ENCODE results near the gene NEU1. TPM values are rescaled to one million over a fixed set of nuclear protein-coding genes. Genes with fewer than 3 reads are reported as not detected.

The NEU1 gene
- total RNA-seq, 1 experiment from 2014 or later, result 15.1 TPM

DNA sequence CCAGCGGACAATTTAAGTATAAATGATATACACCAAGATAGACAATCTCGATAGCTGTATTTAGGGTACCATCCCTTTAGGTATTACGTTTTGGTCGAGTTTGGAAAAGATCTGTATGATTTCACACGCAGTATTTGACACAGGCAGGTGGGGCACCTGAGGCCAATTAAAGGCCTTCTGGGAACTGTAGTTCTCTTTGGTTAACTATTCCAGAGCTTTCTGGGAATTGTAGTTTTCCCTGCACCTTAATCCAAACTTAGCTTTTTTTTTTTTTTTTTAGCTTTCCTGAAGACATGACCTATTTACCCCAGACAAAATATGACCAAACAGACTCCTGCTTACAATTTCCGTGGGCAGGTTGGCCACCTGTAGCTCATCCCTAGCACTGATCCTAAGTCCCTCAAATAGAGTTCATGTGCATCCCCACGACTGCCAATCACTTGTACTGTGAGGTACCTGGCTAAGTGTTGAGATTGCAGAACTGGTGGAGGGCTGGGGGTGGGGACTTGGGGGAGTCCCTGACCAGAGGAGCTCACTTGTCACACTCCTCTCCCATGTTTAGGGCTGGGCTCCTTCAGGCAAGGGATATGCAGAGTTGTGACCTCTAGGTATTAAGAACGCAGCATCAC, 35.9 kb upstream of the NEU1 start:
- H3K27ac ChIP-seq (ENCODE audit: low read depth, low read length), result peak overlapping the region; percentile 76
- H3K9ac ChIP-seq (ENCODE audit: low read length), result peak overlapping the region; percentile 93
- H3K4me3 ChIP-seq (replicated peaks in 1 of 2; ENCODE audit: low read depth in 1 of 2, low read length in 2 of 2), result peak overlapping the region; percentile 82 to 98
- ChIA-PET POLR2A (interaction anchor here (0.6 to 1.7 kb wide), 6 partner anchors 35 to 241 kb away, joined by 3 to 7 read pairs (median 4); partner anchors contain the start of gene NEU1), CTCF (interaction anchor here (0.7 to 1.5 kb wide), 7 partner anchors 24 to 1570 kb away, joined by 3 to 5 read pairs (median 3); partner anchors contain the start of gene NEU1), RAD21 (ENCODE audit: low non-redundant PET in 1 of 2, low total read pairs in 2 of 2, uncharacterized antibody in 2 of 2, unreplicated experiment in 2 of 2) (interaction anchor here in 1 of 2 experiments (1.0 kb wide), 1 partner anchor 54 kb away, joined by 4 read pairs; no protein-coding TSS in a partner anchor)
- H4K20me1 ChIP-seq (ENCODE audit: insufficient read depth), result no peaks in the 10 kb centered on the region
- intact Hi-C loops (cut with micrococcal nuclease), result loop anchor here (5.0 kb wide), 1 partner anchor 231 kb away; the partner anchor contains the start of genes CSNK2B and LY6G5B
- peaks cover 12 to 34% of the 10 kb centered on the region in 2 experiments for H3K4me1 ChIP-seq (ENCODE audit: control insufficient read depth in 1 of 2, insufficient read depth in 2 of 2, low read length in 2 of 2)
- peaks cover 18% of the 10 kb centered on the region; the same call in 1 of the 2 replicates for H3K79me2 ChIP-seq (ENCODE audit: insufficient read depth, low read length)
- peak overlapping the region; percentile 46 for H2AFZ ChIP-seq (ENCODE audit: low read depth, low read length, poor library complexity, severe bottlenecking)
- peaks cover 4 to 20% of the 10 kb centered on the region in 2 experiments for H3K36me3 ChIP-seq (ENCODE audit: control insufficient read depth in 1 of 2, insufficient read depth in 2 of 2, low read length in 2 of 2)
- H3K9me3 ChIP-seq (ENCODE audit: control insufficient read depth in 1 of 2, insufficient read depth in 1 of 2, low read depth in 1 of 2, low read length in 2 of 2), result no peaks in the 10 kb centered on the region
- no peaks in the 10 kb centered on the region for H3K9me2 ChIP-seq (ENCODE audit: insufficient read depth)
- peak overlapping the region; percentile 95 for H3K4me2 ChIP-seq (ENCODE audit: low read length)
- no peaks in the 10 kb centered on the region for H3K27me3 ChIP-seq (ENCODE audit: insufficient read depth, low read length)
- DNase-seq (ENCODE audit: low read depth, low spot score), result peak; percentile 60
- no TSS peak for BruUV-seq (replicated peaks)
- ATAC-seq, result peak; percentile 37
- TF ChIP-seq YY1 (IDR thresholded peaks at IDR 0.05; ENCODE audit: extremely low read depth, insufficient replicate concordance, low read depth, low read length), result no peak
- TF ChIP-seq FOSL1 (IDR thresholded peaks at IDR 0.05; ENCODE audit: low read depth), result no peak
- 0 out of 2 replicates have a peak, but pooled peaks have one; percentile 7 for TF ChIP-seq EGR1 (IDR thresholded peaks at IDR 0.05; ENCODE audit: low read depth)
- TF ChIP-seq RAD21 (IDR thresholded peaks at IDR 0.05; ENCODE audit: low read depth), result peak; percentile 19; the same call in 1 of the 2 replicates
- no peak for TF ChIP-seq ZFX (IDR thresholded peaks at IDR 0.05)
- TF ChIP-seq EZH2phosphoT487 (IDR thresholded peaks at IDR 0.05; ENCODE audit: borderline replicate concordance), result no peak
- no peak for TF ChIP-seq POLR2A (IDR thresholded peaks at IDR 0.05; ENCODE audit: borderline replicate concordance, extremely low read depth, insufficient read depth, insufficient read length)
- TF ChIP-seq, protein P1, sequence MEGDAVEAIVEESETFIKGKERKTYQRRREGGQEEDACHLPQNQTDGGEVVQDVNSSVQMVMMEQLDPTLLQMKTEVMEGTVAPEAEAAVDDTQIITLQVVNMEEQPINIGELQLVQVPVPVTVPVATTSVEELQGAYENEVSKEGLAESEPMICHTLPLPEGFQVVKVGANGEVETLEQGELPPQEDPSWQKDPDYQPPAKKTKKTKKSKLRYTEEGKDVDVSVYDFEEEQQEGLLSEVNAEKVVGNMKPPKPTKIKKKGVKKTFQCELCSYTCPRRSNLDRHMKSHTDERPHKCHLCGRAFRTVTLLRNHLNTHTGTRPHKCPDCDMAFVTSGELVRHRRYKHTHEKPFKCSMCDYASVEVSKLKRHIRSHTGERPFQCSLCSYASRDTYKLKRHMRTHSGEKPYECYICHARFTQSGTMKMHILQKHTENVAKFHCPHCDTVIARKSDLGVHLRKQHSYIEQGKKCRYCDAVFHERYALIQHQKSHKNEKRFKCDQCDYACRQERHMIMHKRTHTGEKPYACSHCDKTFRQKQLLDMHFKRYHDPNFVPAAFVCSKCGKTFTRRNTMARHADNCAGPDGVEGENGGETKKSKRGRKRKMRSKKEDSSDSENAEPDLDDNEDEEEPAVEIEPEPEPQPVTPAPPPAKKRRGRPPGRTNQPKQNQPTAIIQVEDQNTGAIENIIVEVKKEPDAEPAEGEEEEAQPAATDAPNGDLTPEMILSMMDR (IDR thresholded peaks at IDR 0.05 in 2 of 3, conservative IDR thresholded peaks at IDR 0.05 in 1 of 3; ENCODE audit: borderline replicate concordance in 1 of 3, insufficient read depth in 1 of 3, low read depth in 2 of 3, low read length in 2 of 3), result 0 out of 6 replicates have a peak, but pooled peaks of 1 of the 3 experiments have one; percentile 4
- TF ChIP-seq SP1 (IDR thresholded peaks at IDR 0.05; ENCODE audit: low read depth), result peak; percentile 51; the same call in 1 of the 2 replicates
- TF ChIP-seq TCF7L2 (IDR thresholded peaks at IDR 0.05; ENCODE audit: borderline replicate concordance, extremely low read depth, insufficient read depth, insufficient read length), result no peak
- no peak for TF ChIP-seq ZNF274 (IDR thresholded peaks at IDR 0.05; ENCODE audit: low read depth, low read length)
- no peak for TF ChIP-seq REST (IDR thresholded peaks at IDR 0.05; ENCODE audit: low read depth)
- TF ChIP-seq ELF1 (IDR thresholded peaks at IDR 0.05; ENCODE audit: borderline replicate concordance, low read depth), result no peak
- TF ChIP-seq SIN3A (IDR thresholded peaks at IDR 0.05; ENCODE audit: low read depth), result peak; percentile 53; the same call in 1 of the 2 replicates
- no peak for TF ChIP-seq ATF3 (IDR thresholded peaks at IDR 0.05)
- TF ChIP-seq MAX (IDR thresholded peaks at IDR 0.05), result 0 out of 2 replicates have a peak, but pooled peaks have one; percentile 61
- 0 out of 2 replicates have a peak, but pooled peaks have one; percentile 24 for TF ChIP-seq CBX3 (IDR thresholded peaks at IDR 0.05; ENCODE audit: low read depth)
- TF ChIP-seq CEBPB (IDR thresholded peaks at IDR 0.05; ENCODE audit: low read depth), result no peak
- TF ChIP-seq EZH2 (IDR thresholded peaks at IDR 0.05), result no peak

Measured in HCT116 (cell line).